Smooth muscle cell (in vitro differentiated cells): ENCODE data around the gene HM13. TPM values are rescaled to one million over a fixed set of nuclear protein-coding genes. Genes with fewer than 3 reads are reported as not detected.
"Not testable (repeated sequence)": the region's sequence is repeated elsewhere in the genome, so short reads cannot be mapped to it uniquely, and the experiment has no call there.

ENCODE experiments used
- DNase-seq: peaks from one replicate; lab custom pipeline; 2025; ENCODE audit not compliant: unreplicated experiment; lab: John Stamatoyannopoulos, UW
- H2AFZ ChIP-seq: fragments of 200-600 bp; sonication (generic); 2 replicates; pipeline ENCODE4 v1.6.0; 2016; ENCODE audit warnings: antibody characterized with exemption, low read depth, mild to moderate bottlenecking
- H3F3A ChIP-seq: fragments of 200-600 bp; sonication (generic); 2 replicates; pipeline ENCODE4 v1.6.0; 2017; ENCODE audit warnings: antibody characterized with exemption, low read depth
- H3K27ac ChIP-seq: fragments of 200-600 bp; sonication (generic); 2 replicates; pipeline ENCODE4 v1.5.1; 2016; ENCODE audit warnings: low read depth, mild to moderate bottlenecking
- H3K27me3 ChIP-seq: fragments of 200-600 bp; sonication (generic); 2 replicates; pipeline ENCODE4 v1.6.1; 2016; ENCODE audit warnings: low read depth, mild to moderate bottlenecking
- H3K36me3 ChIP-seq: fragments of 200-600 bp; sonication (generic); 2 replicates; pipeline ENCODE4 v1.5.1; 2016; ENCODE audit warnings: low read depth
- H3K4me1 ChIP-seq: fragments of 200-600 bp; sonication (generic); 2 replicates; pipeline ENCODE4 v1.5.1; 2016; ENCODE audit warnings: low read depth
- H3K4me2 ChIP-seq: fragments of 200-600 bp; sonication (generic); 2 replicates; pipeline ENCODE4 v1.6.0; 2016; ENCODE audit warnings: mild to moderate bottlenecking
- H3K4me3 ChIP-seq: fragments of 200-600 bp; sonication (generic); 2 replicates; pipeline ENCODE4 v1.5.1; 2016; ENCODE audit warnings: mild to moderate bottlenecking
- H3K79me2 ChIP-seq: fragments of 200-600 bp; sonication (generic); 2 replicates; pipeline ENCODE4 v1.6.0; 2016; ENCODE audit warnings: low read depth, mild to moderate bottlenecking
- H3K9ac ChIP-seq: fragments of 200-600 bp; sonication (generic); 2 replicates; pipeline ENCODE4 v1.6.0; 2016; ENCODE audit warnings: low read depth
- H3K9me3 ChIP-seq: fragments of 200-600 bp; sonication (generic); replicated peaks from 2 replicates; pipeline ENCODE4 v1.5.1; 2016; ENCODE audit warnings: low read depth
- H4K20me1 ChIP-seq: fragments of 200-600 bp; sonication (generic); 2 replicates; pipeline ENCODE4 v1.6.0; 2016; ENCODE audit warnings: low read depth
- CTCF ChIP-seq: fragments of 200-600 bp; sonication (generic); IDR thresholded peaks from 2 replicates; pipeline ENCODE4 v1.5.1; 2017; ENCODE audit warnings: borderline replicate concordance, mild to moderate bottlenecking, antibody characterized with exemption; ENCODE audit not compliant: insufficient read depth, poor library complexity, severe bottlenecking
- WGBS: methylation state at CpG from one replicate; pipeline ENCODE4 v1.1.7; 2016; ENCODE audit warnings: low lambda C conversion rate; 5-methylcytosine and 5-hydroxymethylcytosine counted together
- polyA plus RNA-seq: library from polyadenylated mRNA; unstranded; fragments of >200 nt; fragmentation: Nextera tagmentation; extraction: Ambion mirVana; gene quantifications from 2 replicates; pipeline ENCODE4 v1.2.1, GENCODE V29; 2016
- total RNA-seq: library from RNA; depleted of rRNA; stranded (reverse); fragments of >200 nt; gene quantifications from 2 replicates; pipeline ENCODE4 v1.2.3, GENCODE V29; 2014

The HM13 gene
- total and polyA plus RNA-seq, 2 experiments from 2014 or later, result 210 to 336 TPM

- TF ChIP-seq CTCF, result no peak
- Histone ChIP-seq H3K9ac (no peak overlapping the region), H3K27me3 (no peaks in the 10 kb centered on the region), H2AFZ (no peak overlapping the region), H3K9me3 (no peaks in the 10 kb centered on the region), H3F3A (peaks cover 14% of the 10 kb centered on the region), H3K79me2 (no peaks in the 10 kb centered on the region), H4K20me1 (no peaks in the 10 kb centered on the region), H3K27ac (no peak overlapping the region), H3K4me3 (no peak overlapping the region), H3K4me2 (no peak overlapping the region), H3K36me3 (no peaks in the 10 kb centered on the region), H3K4me1 (peaks cover 16% of the 10 kb centered on the region)
- DNase-seq, result no peak
- WGBS, result 92% methylated on average over 9 of the region's 9 CpGs
Observed at GRCh38 chr20:31577194-31577593, 63.0 kb downstream of the HM13 start.

GRCh38 chr20:31578448-31579138 lies 64.4 kb downstream of the HM13 start:
- no peak for TF ChIP-seq CTCF
- Histone ChIP-seq H3K27ac (no peak overlapping the region), H3F3A (peaks cover 5% of the 10 kb centered on the region), H3K4me2 (no peak overlapping the region), H3K36me3 (no peaks in the 10 kb centered on the region), H3K27me3 (no peaks in the 10 kb centered on the region), H2AFZ (no peak overlapping the region), H3K9ac (no peak overlapping the region), H3K9me3 (no peaks in the 10 kb centered on the region), H3K79me2 (no peaks in the 10 kb centered on the region), H3K4me1 (peaks cover 8% of the 10 kb centered on the region), H3K4me3 (no peak overlapping the region), H4K20me1 (no peaks in the 10 kb centered on the region)
- no peak for DNase-seq
- 97% methylated on average over 35 of the region's 43 CpGs for whole genome bisulfite sequencing

GRCh38 chr20:31579245-31579644 lies 65.0 kb downstream of the HM13 start:
- Histone ChIP-seq H3K36me3 (no peaks in the 10 kb centered on the region), H3K4me2 (no peak overlapping the region), H3F3A (no peaks in the 10 kb centered on the region), H3K27ac (no peak overlapping the region), H3K4me3 (no peak overlapping the region), H3K79me2 (no peaks in the 10 kb centered on the region), H3K9me3 (no peaks in the 10 kb centered on the region), H3K27me3 (no peaks in the 10 kb centered on the region), H2AFZ (no peak overlapping the region), H3K9ac (no peak overlapping the region), H4K20me1 (no peaks in the 10 kb centered on the region), H3K4me1 (peaks cover 1% of the 10 kb centered on the region)
- WGBS, result 89% methylated on average over 6 of the region's 6 CpGs
- DNase-seq, result no peak
- TF ChIP-seq CTCF, result no peak

DNA sequence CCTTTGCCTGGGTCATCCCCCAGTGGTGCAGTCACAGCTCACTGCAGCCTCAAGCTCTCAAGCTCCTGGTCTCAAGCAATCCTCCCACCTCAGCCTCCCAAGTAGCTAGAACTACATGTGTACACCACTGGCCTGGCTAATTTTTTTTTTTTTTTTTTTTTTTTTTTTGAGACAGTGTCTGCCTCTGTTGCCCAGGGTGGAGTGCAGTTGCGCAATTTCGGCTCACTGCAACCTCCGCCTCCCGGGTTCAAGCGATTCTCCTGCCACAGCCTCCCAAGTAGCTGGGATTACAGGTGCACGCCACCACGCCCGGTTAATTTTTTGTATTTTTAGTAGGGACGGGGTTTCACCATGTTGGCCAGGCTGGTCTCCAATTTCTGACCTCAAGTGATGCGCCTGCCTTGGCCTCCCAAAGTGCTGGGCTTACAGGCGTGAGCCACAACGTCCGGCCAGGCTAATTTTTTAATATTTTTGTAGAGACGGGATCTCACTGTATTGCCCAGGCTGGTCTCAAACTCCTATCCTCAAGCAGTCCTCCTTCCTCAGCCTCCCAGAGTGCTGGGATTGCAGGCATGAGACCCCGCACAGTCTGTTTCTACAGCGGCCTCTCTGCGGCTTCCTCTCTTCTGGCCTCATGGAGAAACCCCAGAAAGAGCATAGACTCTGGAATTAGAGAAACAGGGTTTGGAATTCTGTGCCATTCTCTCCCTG lies 65.9 kb downstream of the HM13 start:
- not testable (repeated sequence) for H2AFZ ChIP-seq, H3K36me3 ChIP-seq, H3K4me2 ChIP-seq, H3K9ac ChIP-seq, DNase-seq, H3F3A ChIP-seq, H3K4me3 ChIP-seq, H3K27me3 ChIP-seq, H3K79me2 ChIP-seq, H4K20me1 ChIP-seq, H3K4me1 ChIP-seq, H3K27ac ChIP-seq, H3K9me3 ChIP-seq
- 98% methylated on average over 17 of the region's 17 CpGs for WGBS
